BLaER1 treated with 17β-estradiol and CSF1 and Interleukin-3, amounts not matched to agents 10 nM and 100 nM (cell line): ENCODE results near the gene CKLF.

Source experiments
- H3K27ac ChIP-seq, 11 experiments: shearing (Covaris generic); formaldehyde crosslinking; 2 replicates each; pipeline ENCODE4 v1.8.1; 2022
- H3K27me3 ChIP-seq, 11 experiments: shearing (Covaris generic); formaldehyde crosslinking; 2 replicates each; pipeline ENCODE4 v1.8.1; 2022
- H3K36me3 ChIP-seq, 11 experiments: shearing (Covaris generic); formaldehyde crosslinking; 2 replicates each; pipeline ENCODE4 v1.8.1; 2022
- H3K4me1 ChIP-seq, 10 experiments: shearing (Covaris generic); formaldehyde crosslinking; 2 replicates each; pipeline ENCODE4 v1.8.1; 2022
- H3K4me2 ChIP-seq, 11 experiments: shearing (Covaris generic); formaldehyde crosslinking; 2 replicates each; pipeline ENCODE4 v1.8.1; 2022
- H3K4me3 ChIP-seq, 10 experiments: shearing (Covaris generic); formaldehyde crosslinking; 2 replicates each; pipeline ENCODE4 v1.8.1; 2022
- H3K9ac ChIP-seq, 11 experiments: shearing (Covaris generic); formaldehyde crosslinking; 2 replicates each; pipeline ENCODE4 v1.8.1; 2022
- H3K9me3 ChIP-seq, 11 experiments: shearing (Covaris generic); formaldehyde crosslinking; replicated peaks in 1 of 11; 2 replicates each; pipeline ENCODE4 v1.8.1; 2022
- H4K20me1 ChIP-seq, 11 experiments: shearing (Covaris generic); formaldehyde crosslinking; 2 replicates each; pipeline ENCODE4 v1.8.1; 2022
- Cebpa-rat ChIP-seq, 11 experiments: shearing (Covaris generic); IDR thresholded peaks; 2 replicates each; pipeline ENCODE4 v1.8.1; 2022

Gene CKLF

GRCh38 chr16:66575060-66575459 lies 22.7 kb downstream of the CKLF start:
- no peak overlapping the region for H3K9ac ChIP-seq
- no peaks in the 10 kb centered on the region for H4K20me1 ChIP-seq
- TF ChIP-seq Cebpa-rat (IDR thresholded peaks at IDR 0.05): no peak
- peaks cover 67 to 90% (median 82%) of the 10 kb centered on the region in 10 experiments for H3K4me1 ChIP-seq
- H3K9me3 ChIP-seq: no peaks in the 10 kb centered on the region
- no peak overlapping the region for H3K4me3 ChIP-seq
- peaks cover 0 to 30% (median 16%) of the 10 kb centered on the region in 11 experiments; a peak in 13 of 22 replicates for H3K36me3 ChIP-seq
- H3K27ac ChIP-seq: no peak overlapping the region
- peak overlapping the region in 3 of 11 experiments; percentile 1 to 29 (median 28); a peak in 4 of 22 replicates for H3K4me2 ChIP-seq
- H3K27me3 ChIP-seq: peaks cover 0 to 25% (median 0%) of the 10 kb centered on the region in 11 experiments; a peak in 8 of 22 replicates

GRCh38 chr16:66576296-66576695 lies 23.9 kb downstream of the CKLF start:
- no peak for TF ChIP-seq Cebpa-rat (IDR thresholded peaks at IDR 0.05)
- Histone ChIP-seq H3K27me3 (peaks cover 0 to 25% (median 0%) of the 10 kb centered on the region in 11 experiments; a peak in 8 of 22 replicates), H3K27ac (no peak overlapping the region), H3K9ac (no peak overlapping the region), H4K20me1 (no peaks in the 10 kb centered on the region), H3K36me3 (peaks cover 0 to 17% (median 4%) of the 10 kb centered on the region in 11 experiments; a peak in 9 of 22 replicates), H3K9me3 (no peaks in the 10 kb centered on the region), H3K4me2 (peak overlapping the region in 9 of 11 experiments; percentile 2 to 97 (median 90); a peak in 11 of 22 replicates), H3K4me3 (no peak overlapping the region), H3K4me1 (peaks cover 67 to 90% (median 83%) of the 10 kb centered on the region in 10 experiments)

GRCh38 chr16:66578651-66579531 lies 26.5 kb downstream of the CKLF start, which contains the start of gene CMTM2:
TSS of gene CMTM2 (plus strand) at chr16:66579463. CDS start at chr16:66579608, 145 bp downstream.
- peak within 1 kb of the TSS; percentile 37 to 65 (median 52) for H3K4me3 ChIP-seq
- no peak for TF ChIP-seq Cebpa-rat (IDR thresholded peaks at IDR 0.05)
- H3K9me3 ChIP-seq: no peaks in the 10 kb centered on the region
- peaks cover 0 to 25% (median 0%) of the 10 kb centered on the region in 11 experiments; a peak in 8 of 22 replicates for H3K27me3 ChIP-seq
- peaks cover 0 to 12% (median 0%) of the 10 kb centered on the region in 11 experiments; a peak in 2 of 22 replicates for H3K36me3 ChIP-seq
- peaks cover 66 to 96% (median 91%) of the 10 kb centered on the region in 10 experiments for H3K4me1 ChIP-seq
- peak within 1 kb of the TSS; percentile 42 to 76 (median 68); a peak in 21 of 22 replicates for H3K9ac ChIP-seq
- peak within 1 kb of the TSS; percentile 87 to 97 (median 93) for H3K4me2 ChIP-seq
- no peaks in the 10 kb centered on the region for H4K20me1 ChIP-seq
- H3K27ac ChIP-seq: peak within 1 kb of the TSS in 9 of 11 experiments; percentile 12 to 90 (median 77); a peak in 18 of 22 replicates

- Histone ChIP-seq H3K36me3 (peaks cover 0 to 1% (median 0%) of the 10 kb centered on the region in 11 experiments; a peak in 1 of 22 replicates), H3K9me3 (no peaks in the 10 kb centered on the region), H3K4me3 (peak overlapping the region in 7 of 10 experiments; percentile 32 to 59 (median 50); a peak in 12 of 20 replicates), H3K9ac (peak overlapping the region in 10 of 11 experiments; percentile 14 to 71 (median 62); a peak in 17 of 22 replicates), H4K20me1 (no peaks in the 10 kb centered on the region), H3K27me3 (peaks cover 0 to 25% (median 0%) of the 10 kb centered on the region in 11 experiments; a peak in 8 of 22 replicates), H3K4me1 (peaks cover 73 to 100% (median 97%) of the 10 kb centered on the region in 10 experiments), H3K4me2 (peak overlapping the region; percentile 87 to 97 (median 93)), H3K27ac (peak overlapping the region in 8 of 11 experiments; percentile 56 to 90 (median 78); a peak in 17 of 22 replicates)
- TF ChIP-seq Cebpa-rat (IDR thresholded peaks at IDR 0.05): no peak
Measured at GRCh38 chr16:66580605-66581209, 28.3 kb downstream of the CKLF start.

- Histone ChIP-seq H3K9me3 (no peaks in the 10 kb centered on the region), H3K9ac (peak overlapping the region in 10 of 11 experiments; percentile 14 to 71 (median 62); a peak in 17 of 22 replicates), H3K4me2 (peak overlapping the region; percentile 87 to 97 (median 93)), H3K27ac (peak overlapping the region in 8 of 11 experiments; percentile 56 to 90 (median 78); a peak in 17 of 22 replicates), H3K27me3 (peaks cover 0 to 25% (median 0%) of the 10 kb centered on the region in 11 experiments; a peak in 8 of 22 replicates), H3K4me1 (peaks cover 80 to 100% (median 100%) of the 10 kb centered on the region in 10 experiments), H3K4me3 (peak overlapping the region in 7 of 10 experiments; percentile 32 to 59 (median 50); a peak in 12 of 20 replicates), H4K20me1 (no peaks in the 10 kb centered on the region), H3K36me3 (no peaks in the 10 kb centered on the region)
- TF ChIP-seq Cebpa-rat (IDR thresholded peaks at IDR 0.05): no peak
Measured at GRCh38 chr16:66581246-66581952, 29.0 kb downstream of the CKLF start.

GRCh38 chr16:66585481-66586239 lies 33.3 kb downstream of the CKLF start:
- Histone ChIP-seq H3K9me3 (no peaks in the 10 kb centered on the region), H3K9ac (peak overlapping the region in 10 of 11 experiments; percentile 59 to 85 (median 83); a peak in 18 of 22 replicates), H3K27ac (peak overlapping the region; percentile 14 to 91 (median 85); a peak in 20 of 22 replicates), H3K27me3 (no peaks in the 10 kb centered on the region), H3K36me3 (peaks cover 0 to 14% (median 0%) of the 10 kb centered on the region in 11 experiments; a peak in 2 of 22 replicates), H3K4me3 (peak overlapping the region in 9 of 10 experiments; percentile 41 to 72 (median 66); a peak in 15 of 20 replicates), H3K4me1 (peaks cover 91 to 100% (median 99%) of the 10 kb centered on the region in 10 experiments), H4K20me1 (no peaks in the 10 kb centered on the region), H3K4me2 (peak overlapping the region; percentile 83 to 98 (median 91))
- peak in 3 of 11 experiments; percentile 53 to 80 (median 57); a peak in 5 of 22 replicates for TF ChIP-seq Cebpa-rat (IDR thresholded peaks at IDR 0.05)

GRCh38 chr16:66587881-66588600 lies 35.7 kb downstream of the CKLF start:
- no peaks in the 10 kb centered on the region for H3K9me3 ChIP-seq
- peak overlapping the region; percentile 59 to 85 (median 83) for H3K9ac ChIP-seq
- peak overlapping the region; percentile 37 to 72 (median 65); a peak in 19 of 20 replicates for H3K4me3 ChIP-seq
- peaks cover 0 to 14% (median 0%) of the 10 kb centered on the region in 11 experiments; a peak in 2 of 22 replicates for H3K36me3 ChIP-seq
- peak overlapping the region; percentile 83 to 98 (median 91) for H3K4me2 ChIP-seq
- TF ChIP-seq Cebpa-rat (IDR thresholded peaks at IDR 0.05): no peak
- H3K27ac ChIP-seq: peak overlapping the region; percentile 56 to 91 (median 85); a peak in 21 of 22 replicates
- H3K4me1 ChIP-seq: peaks cover 78 to 90% (median 89%) of the 10 kb centered on the region in 10 experiments
- no peaks in the 10 kb centered on the region for H4K20me1 ChIP-seq
- no peaks in the 10 kb centered on the region for H3K27me3 ChIP-seq
